ENCODE results near the gene NFATC1.

The NFATC1 gene

GRCh38 chr18:79466591-79466990 lies 70.9 kb downstream of the NFATC1 start:
- no peak for DNase-seq (ENCODE audit: low read depth)

GRCh38 chr18:79467126-79467525 lies 71.4 kb downstream of the NFATC1 start:
- no peak overlapping the region for H3K4me3 ChIP-seq (ENCODE audit: low read depth, low read length)
- no peak for DNase-seq (ENCODE audit: low read depth)

More at GRCh38 chr18:79466591-79466990, 70.9 kb downstream of the NFATC1 start:
- no peak overlapping the region for H3K4me3 ChIP-seq (ENCODE audit: low read depth, low read length)

- H3K4me3 ChIP-seq (ENCODE audit: low read depth, low read length), result no peak overlapping the region
- no peak for DNase-seq (ENCODE audit: low read depth)
Measured at GRCh38 chr18:79468119-79468789, 72.5 kb downstream of the NFATC1 start.

GRCh38 chr18:79469309-79469708 lies 73.6 kb downstream of the NFATC1 start:
- no peak for DNase-seq (ENCODE audit: low read depth)
- no peak overlapping the region for H3K4me3 ChIP-seq (ENCODE audit: low read depth, low read length)

GRCh38 chr18:79469751-79470505 lies 74.2 kb downstream of the NFATC1 start:
- DNase-seq (ENCODE audit: low read depth), result no peak
- no peak overlapping the region for H3K4me3 ChIP-seq (ENCODE audit: low read depth, low read length)

DNA sequence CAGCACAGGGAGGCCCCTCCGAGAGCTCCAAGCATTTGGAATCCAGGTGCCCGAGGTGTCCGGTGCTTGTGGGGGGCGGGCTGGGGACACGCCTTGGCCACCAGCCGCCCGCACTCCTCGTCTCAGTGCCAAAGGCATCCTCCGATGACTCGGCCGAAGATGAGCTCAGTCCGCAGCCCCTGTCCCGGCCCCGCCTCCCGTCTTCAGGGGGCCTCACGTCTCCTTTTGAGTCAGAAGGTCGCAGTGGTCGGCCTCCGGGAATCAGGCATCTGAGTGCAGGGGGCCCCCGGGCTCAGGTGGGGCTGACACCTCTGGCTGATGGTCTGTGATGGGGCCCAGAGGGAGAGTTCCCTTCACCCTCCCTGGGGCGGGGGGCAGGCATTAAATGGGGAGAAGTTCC lies 74.8 kb downstream of the NFATC1 start:
- H3K4me3 ChIP-seq (ENCODE audit: low read depth, low read length), result no peak overlapping the region
- DNase-seq (ENCODE audit: low read depth), result no peak

- no peak overlapping the region for H3K4me3 ChIP-seq (ENCODE audit: low read depth, low read length)
- DNase-seq (ENCODE audit: low read depth), result no peak
Measured at GRCh38 chr18:79471046-79471445, 75.3 kb downstream of the NFATC1 start.

- H3K4me3 ChIP-seq (ENCODE audit: low read depth, low read length), result no peak overlapping the region
- DNase-seq (ENCODE audit: low read depth), result no peak
Measured at GRCh38 chr18:79471597-79471996, 75.9 kb downstream of the NFATC1 start.

GRCh38 chr18:79472176-79472575 lies 76.4 kb downstream of the NFATC1 start:
- DNase-seq (ENCODE audit: low read depth), result no peak
- no peak overlapping the region for H3K4me3 ChIP-seq (ENCODE audit: low read depth, low read length)

DNA sequence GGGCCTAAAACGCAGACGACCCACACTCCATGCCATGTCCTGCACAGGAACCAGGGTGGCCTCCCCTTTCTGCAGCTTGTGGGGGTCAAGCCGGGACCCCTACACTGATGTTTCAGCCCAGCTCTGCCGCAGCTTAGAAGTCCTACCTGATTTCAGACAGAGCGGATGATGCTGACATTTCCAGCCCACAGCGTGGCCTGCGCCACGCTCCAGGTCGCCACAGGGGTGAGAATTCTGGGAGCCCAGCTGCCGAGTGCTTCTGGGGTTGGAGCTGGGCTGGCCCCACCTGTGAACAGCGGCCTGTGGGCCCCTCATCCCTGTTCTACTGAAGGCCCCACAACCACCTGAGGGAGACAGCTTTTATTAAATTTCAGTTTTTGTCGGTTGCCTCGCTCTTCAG lies 77.2 kb downstream of the NFATC1 start:
- no peak for DNase-seq (ENCODE audit: low read depth)

GRCh38 chr18:79476031-79476917 lies 80.5 kb downstream of the NFATC1 start:
- DNase-seq (ENCODE audit: low read depth), result no peak
- H3K4me3 ChIP-seq (ENCODE audit: low read depth, low read length), result no peak overlapping the region

More for the DNA sequence above, 77.2 kb downstream of the NFATC1 start:
- no peak overlapping the region for H3K4me3 ChIP-seq (ENCODE audit: low read depth, low read length)

- H3K4me3 ChIP-seq (ENCODE audit: low read depth, low read length), result no peak overlapping the region
- DNase-seq (ENCODE audit: low read depth), result no peak
Measured at GRCh38 chr18:79476918-79477571, 81.3 kb downstream of the NFATC1 start.

DNA sequence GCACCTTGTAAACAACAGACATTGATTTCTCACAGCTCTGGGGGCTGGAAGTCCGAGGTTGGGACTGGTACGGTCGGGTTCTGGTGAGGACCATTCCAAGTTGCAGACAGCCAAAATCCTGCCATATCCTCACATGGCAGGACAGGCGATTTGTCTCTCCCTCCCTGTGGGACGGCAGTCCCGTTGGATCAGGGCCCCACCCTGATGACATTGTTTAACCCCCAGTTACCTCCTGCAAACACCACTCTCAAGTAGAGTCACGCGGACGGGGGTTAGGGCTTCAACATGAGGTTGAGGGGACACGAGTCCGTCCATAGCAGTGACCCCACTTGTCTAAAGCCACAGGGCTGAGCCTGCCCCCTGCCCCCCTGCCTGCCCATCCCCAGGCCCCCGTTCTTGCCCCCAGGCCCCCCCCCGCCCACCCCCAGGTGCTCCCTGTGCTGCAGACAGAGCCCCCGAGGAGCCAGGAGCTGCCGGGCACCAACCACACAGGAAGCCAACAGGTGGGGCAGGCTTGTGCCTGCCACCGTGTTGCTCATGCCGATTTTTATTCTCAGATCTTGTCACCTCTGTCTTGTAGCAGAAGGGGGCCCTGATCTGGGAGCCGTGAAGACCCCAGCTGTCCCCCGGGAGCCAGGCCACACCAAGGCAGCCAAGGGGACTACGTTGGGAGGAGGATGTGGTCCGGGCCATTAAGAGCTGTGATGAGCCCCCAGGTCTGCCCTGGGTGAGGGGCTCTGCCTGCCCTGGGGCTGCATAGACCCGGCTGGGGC lies 82.2 kb downstream of the NFATC1 start:
- DNase-seq (ENCODE audit: low read depth), result no peak
- H3K4me3 ChIP-seq (ENCODE audit: low read depth, low read length), result no peak overlapping the region

GRCh38 chr18:79478484-79479115 lies 82.9 kb downstream of the NFATC1 start:
- no peak overlapping the region for H3K4me3 ChIP-seq (ENCODE audit: low read depth, low read length)
- DNase-seq (ENCODE audit: low read depth), result no peak

DNA sequence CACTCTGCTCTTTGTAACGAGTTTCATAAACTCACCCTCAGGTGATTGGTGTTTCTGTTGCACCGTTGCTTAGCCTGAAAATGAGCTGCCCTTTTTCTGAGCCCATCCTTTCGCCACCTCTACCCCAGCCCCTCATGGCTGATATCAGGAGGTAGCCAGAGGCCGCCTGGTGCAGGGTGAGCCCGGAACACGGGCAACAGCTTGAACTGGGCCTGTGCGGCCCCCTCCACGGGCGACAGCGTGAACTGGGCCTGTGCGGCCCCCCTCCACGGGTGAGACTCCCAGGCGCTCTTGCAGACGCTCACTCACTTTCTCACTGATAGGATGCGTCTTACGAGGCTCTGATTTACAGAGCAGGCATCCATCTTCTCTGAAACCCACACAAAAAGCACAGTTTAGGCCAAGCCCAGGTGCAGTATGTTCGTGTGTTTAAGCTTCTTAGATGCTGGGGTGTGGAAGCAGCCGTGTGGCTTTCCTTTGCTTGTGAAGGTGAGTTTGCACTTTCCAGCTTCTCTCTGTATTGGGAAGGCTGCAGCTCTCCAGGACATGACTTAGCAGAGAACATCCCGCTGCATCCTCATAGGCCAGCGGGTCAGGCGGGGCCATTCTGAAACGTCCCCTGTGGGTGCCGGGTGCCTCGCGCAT lies 83.5 kb downstream of the NFATC1 start:
- DNase-seq (ENCODE audit: low read depth), result no peak
- no peak overlapping the region for H3K4me3 ChIP-seq (ENCODE audit: low read depth, low read length)

DNA sequence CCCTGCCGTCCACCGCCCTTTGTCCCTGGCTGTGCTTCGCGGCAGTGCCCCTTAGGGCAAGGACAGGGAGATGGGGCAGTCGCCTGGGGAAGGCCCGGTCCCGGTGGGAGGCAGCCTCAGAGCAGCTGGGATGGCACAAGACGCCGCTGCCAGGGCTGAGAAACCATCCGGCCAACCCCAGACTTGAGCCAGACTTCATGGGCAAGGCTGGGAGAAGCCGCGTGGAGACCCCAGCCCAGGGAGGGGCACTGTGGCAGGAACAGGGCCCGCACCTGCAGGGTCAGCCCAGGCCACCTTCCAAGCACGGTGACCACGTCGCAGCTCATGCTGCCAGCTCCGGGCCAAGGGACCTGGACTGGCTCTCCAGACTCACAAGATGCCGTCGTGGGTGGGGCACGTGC lies 84.0 kb downstream of the NFATC1 start:
- no peak for DNase-seq (ENCODE audit: low read depth)
- H3K4me3 ChIP-seq (ENCODE audit: low read depth, low read length), result no peak overlapping the region

- no peak overlapping the region for H3K4me3 ChIP-seq (ENCODE audit: low read depth, low read length)
- no peak for DNase-seq (ENCODE audit: low read depth)
Measured at GRCh38 chr18:79480171-79481045, 84.7 kb downstream of the NFATC1 start.

Data from skeletal muscle cell (primary cell).